ENCODE data around the gene TAC4. TPM values are rescaled to one million over a fixed set of nuclear protein-coding genes. Genes with fewer than 3 reads are reported as not detected.

Gene TAC4
- total and polyA plus RNA-seq, 2 of the 13 experiments (the other 11 are each of a cell fraction or from before 2014, with no cell fraction given) = not detected

GRCh38 chr17:49788478-49789242 lies 59.2 kb downstream of the TAC4 start, which contains the start of gene KAT7 (continued):
- peak; percentile 30; the same call in 1 of the 2 replicates for TF ChIP-seq ZNF639 (CRISPR knock-in tag; conservative IDR thresholded peaks at IDR 0.05)
- TF ChIP-seq TBL1XR1 (IDR thresholded peaks at IDR 0.05; ENCODE audit: borderline replicate concordance, low read length, partially characterized antibody) = peak; percentile 32
- no peak for TF ChIP-seq ZNF30 (CRISPR knock-in tag; IDR thresholded peaks at IDR 0.05)
- TF ChIP-seq AKNA (CRISPR knock-in tag; IDR thresholded peaks at IDR 0.05; ENCODE audit: borderline replicate concordance) = 0 out of 2 replicates have a peak, but pooled peaks have one; percentile 94
- TF ChIP-seq ZNF672 (CRISPR knock-in tag; IDR thresholded peaks at IDR 0.05) = no peak
- peak; percentile 77; the same call in 1 of the 2 replicates for TF ChIP-seq ZNF513 (CRISPR knock-in tag; conservative IDR thresholded peaks at IDR 0.05)
- peak; percentile 91 for TF ChIP-seq ZSCAN31 (CRISPR knock-in tag; IDR thresholded peaks at IDR 0.05; ENCODE audit: low read depth)
- TF ChIP-seq CHD4 (IDR thresholded peaks at IDR 0.05; ENCODE audit: borderline replicate concordance, low read length) = peak; percentile 74; the same call in 1 of the 2 replicates
- TF ChIP-seq NFE2L1 (CRISPR knock-in tag; IDR thresholded peaks at IDR 0.05; ENCODE audit: borderline replicate concordance) = no peak; the same call in 1 of the 2 replicates
- TF ChIP-seq KLF16 (CRISPR knock-in tag; IDR thresholded peaks at IDR 0.05) = peak in 1 of 2 experiments; percentile 92; a peak in 2 of 4 replicates
- TF ChIP-seq MXI1 (IDR thresholded peaks at IDR 0.05; ENCODE audit: borderline replicate concordance, low read depth, low read length) = peak; percentile 81; the same call in 1 of the 3 replicates
- TF ChIP-seq RAD21 (CRISPR knock-in tag; IDR thresholded peaks at IDR 0.05) = peak; percentile 47; the same call in 1 of the 2 replicates
- TF ChIP-seq TCF7 (IDR thresholded peaks at IDR 0.05; ENCODE audit: low read depth) = no peak
- peak; percentile 95 for TF ChIP-seq EED (CRISPR knock-in tag; IDR thresholded peaks at IDR 0.05)
- TF ChIP-seq SNAPC4 (CRISPR knock-in tag; IDR thresholded peaks at IDR 0.05) = peak; percentile 78; the same call in 1 of the 2 replicates

Data from HepG2 (cell line).